Measurements from ENCODE around the gene ZNF776. TPM values are rescaled to one million over a fixed set of nuclear protein-coding genes. Genes with fewer than 3 reads are reported as not detected.
"Not testable (repeated sequence)": the region's sequence is repeated elsewhere in the genome, so short reads cannot be mapped to it uniquely, and the experiment has no call there.

Gene ZNF776
- total RNA-seq, 1 donor from 2014 or later, result 29.9 TPM

DNA sequence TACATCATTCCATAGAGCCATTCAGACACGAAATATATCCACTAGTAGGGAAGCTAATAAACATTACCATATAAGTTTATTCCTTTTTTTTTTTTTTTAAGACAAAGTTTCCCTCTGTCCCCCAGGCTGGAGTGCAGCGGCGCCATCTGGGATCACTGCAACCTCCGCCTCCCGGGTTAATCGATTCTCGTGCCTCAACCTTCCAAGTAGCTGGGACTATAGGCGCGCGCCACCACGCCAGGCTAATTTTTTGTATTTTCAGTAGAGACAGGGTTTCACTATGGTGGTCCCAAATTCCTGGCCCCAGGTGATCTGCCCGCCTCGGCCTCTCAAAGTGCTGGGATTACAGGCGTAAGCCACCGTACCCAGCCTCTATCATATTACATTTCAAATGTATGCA is 37.0 kb upstream of the ZNF776 start:
- H3K4me3 Mint-ChIP-seq, result peak overlapping the region; percentile 93
- ChIA-PET POLR2A (interaction anchor here (0.5 to 2.9 kb wide), 18 partner anchors 17 to 810 kb away, joined by 3 to 55 read pairs (median 4); partner anchors contain the start of genes ERVK3-1, ZBTB45, ZNF134 and ZNF211), CTCF (no interaction called here)
- H3K27ac Mint-ChIP-seq, result no peak overlapping the region
- H3K27me3 Mint-ChIP-seq, result no peaks in the 10 kb centered on the region
- peaks cover 41% of the 10 kb centered on the region for H3K36me3 Mint-ChIP-seq (ENCODE audit: low read depth)
- TF ChIP-seq, protein P1, sequence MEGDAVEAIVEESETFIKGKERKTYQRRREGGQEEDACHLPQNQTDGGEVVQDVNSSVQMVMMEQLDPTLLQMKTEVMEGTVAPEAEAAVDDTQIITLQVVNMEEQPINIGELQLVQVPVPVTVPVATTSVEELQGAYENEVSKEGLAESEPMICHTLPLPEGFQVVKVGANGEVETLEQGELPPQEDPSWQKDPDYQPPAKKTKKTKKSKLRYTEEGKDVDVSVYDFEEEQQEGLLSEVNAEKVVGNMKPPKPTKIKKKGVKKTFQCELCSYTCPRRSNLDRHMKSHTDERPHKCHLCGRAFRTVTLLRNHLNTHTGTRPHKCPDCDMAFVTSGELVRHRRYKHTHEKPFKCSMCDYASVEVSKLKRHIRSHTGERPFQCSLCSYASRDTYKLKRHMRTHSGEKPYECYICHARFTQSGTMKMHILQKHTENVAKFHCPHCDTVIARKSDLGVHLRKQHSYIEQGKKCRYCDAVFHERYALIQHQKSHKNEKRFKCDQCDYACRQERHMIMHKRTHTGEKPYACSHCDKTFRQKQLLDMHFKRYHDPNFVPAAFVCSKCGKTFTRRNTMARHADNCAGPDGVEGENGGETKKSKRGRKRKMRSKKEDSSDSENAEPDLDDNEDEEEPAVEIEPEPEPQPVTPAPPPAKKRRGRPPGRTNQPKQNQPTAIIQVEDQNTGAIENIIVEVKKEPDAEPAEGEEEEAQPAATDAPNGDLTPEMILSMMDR (IDR thresholded peaks at IDR 0.05), result no peak
- H3K9me3 Mint-ChIP-seq, result peaks cover 5% of the 10 kb centered on the region
- peaks cover 41% of the 10 kb centered on the region for H3K4me1 Mint-ChIP-seq
- no peak for ATAC-seq (ENCODE audit: low read depth)
- intact Hi-C loops (cut with micrococcal nuclease), result loop anchor here (1.0 kb wide), 2 partner anchors 18 to 28 kb away; partner anchors contain the start of genes ZNF551 and ZNF671
- DNase-seq, result no peak

DNA sequence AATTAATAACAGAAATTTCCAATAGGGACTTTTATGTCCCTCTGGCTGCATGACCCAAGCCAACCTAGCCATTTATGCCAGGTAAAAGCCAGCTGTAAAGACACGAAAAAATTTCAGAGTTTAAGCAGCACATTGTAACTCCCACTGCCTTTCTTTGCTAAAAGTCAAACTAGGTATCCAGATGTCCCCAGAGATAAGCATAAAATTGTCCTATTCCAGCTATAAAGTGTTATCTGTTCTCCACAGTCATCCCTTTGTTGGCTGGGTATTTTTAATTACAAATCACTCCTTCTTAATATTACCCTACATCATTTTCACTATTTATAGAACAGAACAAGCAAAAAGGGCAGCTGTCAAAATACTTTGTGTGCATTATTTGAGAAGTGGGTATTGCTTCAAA is 34.4 kb upstream of the ZNF776 start:
- intact Hi-C loops (cut with micrococcal nuclease), result no loop called here
- H3K27ac Mint-ChIP-seq, result no peak overlapping the region
- no peak overlapping the region for H3K4me3 Mint-ChIP-seq
- ATAC-seq (ENCODE audit: low read depth) (no peak), DNase-seq (no peak)
- peaks cover 19% of the 10 kb centered on the region for H3K4me1 Mint-ChIP-seq
- peaks cover 2% of the 10 kb centered on the region for H3K9me3 Mint-ChIP-seq
- TF ChIP-seq, protein P1 (IDR thresholded peaks at IDR 0.05), result no peak
- peaks cover 30% of the 10 kb centered on the region for H3K36me3 Mint-ChIP-seq (ENCODE audit: low read depth)
- ChIA-PET CTCF (no interaction called here), POLR2A (interaction anchor here (0.6 kb wide), 1 partner anchor 520 kb away, joined by 3 read pairs; no protein-coding TSS in a partner anchor)
- H3K27me3 Mint-ChIP-seq, result no peaks in the 10 kb centered on the region

DNA sequence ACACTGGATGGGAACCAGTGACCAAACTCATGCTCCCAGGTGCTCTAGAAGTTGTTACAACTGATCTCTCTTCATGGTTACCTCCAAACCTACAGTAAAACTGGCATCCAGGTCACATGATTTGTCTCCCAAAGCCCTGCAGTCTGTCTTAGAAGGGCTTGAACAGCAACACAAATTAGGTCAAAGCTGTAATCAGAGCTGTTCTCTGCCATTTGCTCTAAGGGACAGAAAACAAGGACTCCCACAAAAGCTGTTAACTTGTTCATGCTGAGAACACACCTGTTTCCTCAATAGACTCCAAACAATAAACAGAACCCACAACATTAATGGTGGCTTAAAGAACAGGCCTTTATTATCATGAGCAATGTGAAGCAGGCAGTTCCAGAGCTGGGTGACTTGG is 27.2 kb upstream of the ZNF776 start:
- Mint-ChIP-seq H3K27ac (no peak overlapping the region), H3K36me3 (ENCODE audit: low read depth) (peaks cover 66% of the 10 kb centered on the region), H3K9me3 (peaks cover 12% of the 10 kb centered on the region), H3K27me3 (no peaks in the 10 kb centered on the region), H3K4me1 (peaks cover 7% of the 10 kb centered on the region), H3K4me3 (no peak overlapping the region)
- ChIA-PET CTCF (no interaction called here), POLR2A (no interaction called here)
- TF ChIP-seq, protein P1 (IDR thresholded peaks at IDR 0.05), result no peak
- no peak for DNase-seq
- intact Hi-C loops (cut with micrococcal nuclease), result no loop called here
- ATAC-seq (ENCODE audit: low read depth), result no peak

DNA sequence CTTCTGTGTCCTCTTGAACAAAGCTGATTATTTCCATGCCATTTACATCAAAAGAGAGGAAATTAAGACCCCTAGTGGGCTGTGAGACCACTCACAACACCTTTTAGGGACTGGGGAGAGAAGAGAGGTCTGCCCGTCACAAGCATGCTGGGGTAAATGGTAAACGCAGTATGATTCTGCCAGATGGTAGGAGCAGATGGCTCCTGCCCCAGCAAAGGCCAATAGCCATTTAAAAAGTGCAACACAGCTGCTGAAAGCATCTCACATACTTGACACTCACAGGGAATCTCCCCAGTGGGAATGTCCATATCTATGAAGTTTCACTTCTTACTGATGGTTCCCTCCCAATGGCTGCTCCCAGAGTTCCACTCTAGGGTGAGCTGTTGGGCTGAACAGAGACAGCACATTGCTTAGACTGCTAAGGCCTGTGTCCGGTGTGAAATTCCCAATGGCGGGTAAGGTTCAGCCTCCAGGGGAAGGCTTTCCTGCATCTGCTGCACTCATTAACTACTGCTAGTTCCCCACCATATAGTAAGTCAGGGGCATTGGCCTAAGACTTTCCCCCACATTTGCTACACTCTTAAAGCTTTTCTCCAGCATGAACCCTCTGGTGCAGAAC is 26.6 kb upstream of the ZNF776 start:
- Mint-ChIP-seq H3K27me3 (no peaks in the 10 kb centered on the region), H3K9me3 (peaks cover 12% of the 10 kb centered on the region), H3K4me3 (no peak overlapping the region), H3K4me1 (peaks cover 11% of the 10 kb centered on the region), H3K36me3 (ENCODE audit: low read depth) (peaks cover 68% of the 10 kb centered on the region), H3K27ac (no peak overlapping the region)
- intact Hi-C loops (cut with micrococcal nuclease), result no loop called here
- ATAC-seq (ENCODE audit: low read depth) (no peak), DNase-seq (no peak)
- POLR2A ChIA-PET, result no interaction called here
- TF ChIP-seq, protein P1 (IDR thresholded peaks at IDR 0.05), result no peak
- CTCF ChIA-PET, result no interaction called here

DNA sequence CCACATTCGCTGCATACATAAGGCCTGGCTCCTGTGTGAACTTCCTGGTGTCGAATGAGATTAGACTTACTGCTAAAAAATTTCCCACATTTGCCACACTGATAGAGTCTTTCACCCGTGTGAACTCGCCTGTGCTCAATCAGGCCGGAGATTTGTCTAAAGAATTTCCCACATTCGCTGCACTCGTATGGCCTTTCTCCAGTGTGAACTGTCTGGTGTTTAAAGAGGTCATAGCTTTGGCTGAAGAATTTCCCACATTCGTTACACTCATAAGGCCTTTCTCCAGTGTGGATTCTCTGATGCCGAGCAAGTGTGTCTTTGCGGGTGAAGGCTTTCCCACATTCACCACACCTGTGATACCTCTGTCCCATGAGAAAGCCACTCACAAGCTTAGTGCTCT is 25.7 kb upstream of the ZNF776 start:
- peaks cover 12% of the 10 kb centered on the region for H3K9me3 Mint-ChIP-seq
- POLR2A ChIA-PET, result no interaction called here
- TF ChIP-seq, protein P1 (IDR thresholded peaks at IDR 0.05), result no peak
- no peak overlapping the region for H3K27ac Mint-ChIP-seq
- ATAC-seq (ENCODE audit: low read depth), result no peak
- CTCF ChIA-PET, result no interaction called here
- no peaks in the 10 kb centered on the region for H3K27me3 Mint-ChIP-seq
- H3K36me3 Mint-ChIP-seq (ENCODE audit: low read depth), result peaks cover 66% of the 10 kb centered on the region
- intact Hi-C loops (cut with micrococcal nuclease), result no loop called here
- DNase-seq, result no peak
- no peak overlapping the region for H3K4me3 Mint-ChIP-seq
- H3K4me1 Mint-ChIP-seq, result peaks cover 14% of the 10 kb centered on the region

DNA sequence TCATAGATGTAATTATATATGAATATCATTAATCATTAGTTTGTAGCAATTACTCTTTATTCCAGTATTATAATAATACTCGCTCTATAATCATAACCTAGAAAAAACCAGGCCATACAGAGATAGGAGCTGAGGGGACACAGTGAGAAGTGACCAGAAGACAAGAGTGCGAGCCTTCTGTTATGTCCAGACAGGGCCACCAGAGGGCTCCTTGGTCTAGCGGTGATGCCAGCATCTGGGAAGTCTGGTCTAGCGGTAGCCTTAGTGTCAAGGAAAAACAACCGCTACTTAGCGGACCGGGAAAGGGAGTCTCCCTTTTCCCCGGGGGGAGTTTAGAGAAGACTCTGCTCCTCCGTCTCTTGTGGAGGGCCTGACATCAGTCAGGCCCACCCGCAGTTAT is 8.3 kb upstream of the ZNF776 start:
- ATAC-seq (ENCODE audit: low read depth), result peak; percentile 64

DNA sequence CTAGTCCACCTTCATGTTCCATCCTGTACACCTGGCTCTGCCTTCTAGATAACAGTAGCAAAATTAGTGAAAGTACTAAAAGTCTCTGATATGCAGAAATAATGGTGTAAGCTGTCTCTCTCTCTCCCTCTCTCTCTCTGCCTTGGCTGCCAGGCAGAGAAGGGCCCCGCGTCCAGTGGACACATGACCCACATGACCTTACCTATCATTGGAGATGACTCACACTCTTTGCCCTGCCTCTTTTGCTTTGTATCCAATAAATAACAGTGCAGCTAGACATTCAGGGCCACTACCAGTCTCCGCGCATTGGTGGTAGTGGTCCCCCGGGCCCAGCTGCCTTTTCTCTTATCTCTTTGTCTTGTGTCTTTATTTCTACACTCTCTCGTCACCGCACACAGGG is 7.8 kb upstream of the ZNF776 start:
- not testable (repeated sequence) for H3K4me3 Mint-ChIP-seq; H3K4me1 Mint-ChIP-seq; ATAC-seq (ENCODE audit: low read depth); H3K9me3 Mint-ChIP-seq; H3K27ac Mint-ChIP-seq; H3K27me3 Mint-ChIP-seq; H3K36me3 Mint-ChIP-seq (ENCODE audit: low read depth); DNase-seq
- ChIA-PET CTCF (interaction anchor here (1.3 to 1.8 kb wide), 2 partner anchors 8 to 417 kb away, joined by 3 to 5 read pairs; partner anchors contain the start of gene ZNF776), POLR2A (interaction anchor here (1.3 kb wide), 1 partner anchor 11 kb away, joined by 4 read pairs; the partner anchor contains the start of gene ZNF671)
- intact Hi-C loops (cut with micrococcal nuclease), result loop anchor here (1.0 kb wide), 2 partner anchors 165 to 417 kb away; no protein-coding TSS in a partner anchor

More for the DNA sequence above, 8.3 kb upstream of the ZNF776 start:
- H3K27me3 Mint-ChIP-seq; H3K36me3 Mint-ChIP-seq (ENCODE audit: low read depth); H3K27ac Mint-ChIP-seq; H3K4me1 Mint-ChIP-seq; H3K9me3 Mint-ChIP-seq; H3K4me3 Mint-ChIP-seq: not testable (repeated sequence)
- ChIA-PET POLR2A (interaction anchor here (1.3 kb wide), 1 partner anchor 11 kb away, joined by 4 read pairs; the partner anchor contains the start of gene ZNF671), CTCF (interaction anchor here (1.0 to 1.8 kb wide), 4 partner anchors 8 to 418 kb away, joined by 3 to 5 read pairs (median 3); partner anchors contain the start of gene ZNF776)
- DNase-seq, result peak; percentile 30
- intact Hi-C loops (cut with micrococcal nuclease), result loop anchor here (1.0 kb wide), 2 partner anchors 165 to 417 kb away; no protein-coding TSS in a partner anchor

Data from activated B cell treated with CpG ODN at 0.5 μM for 24 hours (primary cell).